ENCODE measurements around the gene OGA.

The OGA gene

DNA sequence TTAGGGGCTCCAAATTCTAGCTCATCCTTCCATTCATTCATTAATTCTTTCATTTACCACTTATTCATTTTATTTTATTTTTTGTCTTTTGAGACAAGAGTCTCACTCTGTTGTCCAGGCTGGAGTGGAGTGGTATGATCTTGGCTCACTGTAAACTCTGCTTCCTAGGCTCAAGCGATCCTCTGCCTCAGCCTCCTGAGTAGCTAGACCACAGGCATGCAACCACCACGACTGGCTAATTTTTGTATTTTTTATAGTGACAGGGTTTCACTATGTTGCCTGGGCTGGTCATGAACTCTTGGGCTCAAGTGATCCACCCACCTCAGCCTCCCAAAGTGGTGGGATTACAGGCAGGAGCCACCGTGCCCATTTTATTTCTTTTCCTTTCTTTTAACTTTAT, 74.0 kb downstream of the OGA start:
- no peak overlapping the region for H3K4me3 ChIP-seq (replicated peaks; ENCODE audit: low read depth, low read length)
- TF ChIP-seq, protein P1, sequence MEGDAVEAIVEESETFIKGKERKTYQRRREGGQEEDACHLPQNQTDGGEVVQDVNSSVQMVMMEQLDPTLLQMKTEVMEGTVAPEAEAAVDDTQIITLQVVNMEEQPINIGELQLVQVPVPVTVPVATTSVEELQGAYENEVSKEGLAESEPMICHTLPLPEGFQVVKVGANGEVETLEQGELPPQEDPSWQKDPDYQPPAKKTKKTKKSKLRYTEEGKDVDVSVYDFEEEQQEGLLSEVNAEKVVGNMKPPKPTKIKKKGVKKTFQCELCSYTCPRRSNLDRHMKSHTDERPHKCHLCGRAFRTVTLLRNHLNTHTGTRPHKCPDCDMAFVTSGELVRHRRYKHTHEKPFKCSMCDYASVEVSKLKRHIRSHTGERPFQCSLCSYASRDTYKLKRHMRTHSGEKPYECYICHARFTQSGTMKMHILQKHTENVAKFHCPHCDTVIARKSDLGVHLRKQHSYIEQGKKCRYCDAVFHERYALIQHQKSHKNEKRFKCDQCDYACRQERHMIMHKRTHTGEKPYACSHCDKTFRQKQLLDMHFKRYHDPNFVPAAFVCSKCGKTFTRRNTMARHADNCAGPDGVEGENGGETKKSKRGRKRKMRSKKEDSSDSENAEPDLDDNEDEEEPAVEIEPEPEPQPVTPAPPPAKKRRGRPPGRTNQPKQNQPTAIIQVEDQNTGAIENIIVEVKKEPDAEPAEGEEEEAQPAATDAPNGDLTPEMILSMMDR (IDR thresholded peaks at IDR 0.05; ENCODE audit: low read length, missing control alignments) = no peak
- DNase-seq (ENCODE audit: low read depth) = no peak

DNA sequence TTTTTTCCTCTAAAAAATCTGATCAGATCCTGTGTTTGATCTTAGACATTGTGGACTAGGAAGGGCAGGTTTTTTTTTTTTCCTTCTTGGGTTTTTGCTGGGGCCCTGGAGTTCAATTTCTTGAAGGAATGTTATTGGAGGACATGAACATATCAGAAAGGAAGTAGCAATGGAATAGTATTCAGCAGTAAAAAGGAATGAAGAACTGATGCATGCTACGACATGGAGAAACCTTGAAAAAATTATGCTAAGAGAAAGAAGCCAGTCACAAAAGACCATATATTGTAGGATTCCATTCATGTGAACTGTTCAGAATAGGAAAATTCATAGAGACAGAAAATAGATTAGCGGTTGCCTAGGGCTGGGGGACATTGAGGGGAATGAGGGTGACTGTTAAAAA, 76.3 kb downstream of the OGA start:
- DNase-seq (ENCODE audit: low read depth) = no peak
- no peak overlapping the region for H3K4me3 ChIP-seq (replicated peaks; ENCODE audit: low read depth, low read length)
- TF ChIP-seq, protein P1 (IDR thresholded peaks at IDR 0.05; ENCODE audit: low read length, missing control alignments) = no peak

DNA sequence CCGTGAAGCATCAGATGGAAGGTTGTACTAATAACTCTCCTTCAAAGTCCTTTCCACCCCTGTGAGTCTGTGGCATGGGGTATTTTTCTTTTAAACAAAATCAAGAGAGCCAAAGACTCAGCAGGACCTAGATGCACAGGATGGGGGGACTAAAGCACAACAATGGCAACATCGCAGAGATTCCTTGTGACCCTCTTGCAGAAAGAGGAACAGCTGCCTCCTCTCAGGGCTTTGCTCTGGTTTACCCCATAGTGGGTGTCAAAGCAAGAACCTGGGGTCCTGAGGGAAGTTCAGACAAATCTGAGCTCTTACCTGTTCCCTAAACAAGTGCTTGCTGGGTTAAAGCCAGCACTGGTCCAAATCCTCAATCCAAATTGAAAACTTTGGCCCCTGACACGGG, 81.6 kb downstream of the OGA start:
- no peak overlapping the region for H3K4me3 ChIP-seq (replicated peaks; ENCODE audit: low read depth, low read length)
- no peak for DNase-seq (ENCODE audit: low read depth)
- TF ChIP-seq, protein P1 (IDR thresholded peaks at IDR 0.05; ENCODE audit: low read length, missing control alignments) = no peak
